Ascending aorta (tissue), 2 donors: Measurements from ENCODE around the gene SOX5. TPM values are rescaled to one million over a fixed set of nuclear protein-coding genes. Genes with fewer than 3 reads are reported as not detected.

ENCODE experiments used
- DNase-seq, 2 donors: peaks; one replicate each; pipeline ENCODE4 v3.0.0-alpha.2; 2019; ENCODE audit warnings: low spot score in 2 of 2
- H3K27ac ChIP-seq, 2 donors: fragments of 200-600 bp; sonication (generic); one replicate each; pipeline ENCODE4 v1.5.1; 2016 to 2017; ENCODE audit warnings: mild to moderate bottlenecking in 1 of 2
- H3K27me3 ChIP-seq: fragments of 200-600 bp; sonication (generic); one replicate; pipeline ENCODE4 v1.5.1; 2017
- H3K36me3 ChIP-seq, 2 donors: fragments of 200-600 bp; sonication (generic); one replicate each; pipeline ENCODE4 v1.5.1; 2016
- H3K4me1 ChIP-seq, 2 donors: fragments of 200-600 bp; sonication (generic); one replicate each; pipeline ENCODE4 v1.5.1; 2016 to 2017; ENCODE audit warnings: mild to moderate bottlenecking in 1 of 2
- H3K4me3 ChIP-seq, 2 donors: fragments of 200-600 bp; sonication (generic); one replicate each; pipeline ENCODE4 v1.5.1; 2016 to 2017; ENCODE audit warnings: mild to moderate bottlenecking in 1 of 2
- H3K9me3 ChIP-seq, 2 donors: fragments of 200-600 bp; sonication (generic); one replicate each; pipeline ENCODE4 v1.5.1; 2016
- intact Hi-C: fragments of 100-400 bp; cut with DNase I; formaldehyde crosslinking; loops from one replicate; pipeline ENCODE4 v1.15.1; 2023
- total RNA-seq: library from RNA; depleted of rRNA; stranded (reverse); fragments of >200 nt; gene quantifications from one replicate; pipeline ENCODE4 v1.1.0, GENCODE V29; 2016
- TF ChIP-seq, protein P1 (sequence below), 3 experiments: fragments of 200-600 bp in 2 of 3; fragments of 450-650 bp in 1 of 3; sonication (generic) in 2 of 3; IDR thresholded peaks; one replicate each; pipeline ENCODE4 v1.5.1; 2016 to 2019; ENCODE audit warnings: antibody characterized with exemption in 3 of 3, mild to moderate bottlenecking in 1 of 3, moderate library complexity in 1 of 3

SOX5 gene
- total RNA-seq, 1 donor from 2014 or later = 18.2 TPM

GRCh38 chr12:23860019-23860418 is 89.5 kb downstream of the SOX5 start:
- TF ChIP-seq, protein P1, sequence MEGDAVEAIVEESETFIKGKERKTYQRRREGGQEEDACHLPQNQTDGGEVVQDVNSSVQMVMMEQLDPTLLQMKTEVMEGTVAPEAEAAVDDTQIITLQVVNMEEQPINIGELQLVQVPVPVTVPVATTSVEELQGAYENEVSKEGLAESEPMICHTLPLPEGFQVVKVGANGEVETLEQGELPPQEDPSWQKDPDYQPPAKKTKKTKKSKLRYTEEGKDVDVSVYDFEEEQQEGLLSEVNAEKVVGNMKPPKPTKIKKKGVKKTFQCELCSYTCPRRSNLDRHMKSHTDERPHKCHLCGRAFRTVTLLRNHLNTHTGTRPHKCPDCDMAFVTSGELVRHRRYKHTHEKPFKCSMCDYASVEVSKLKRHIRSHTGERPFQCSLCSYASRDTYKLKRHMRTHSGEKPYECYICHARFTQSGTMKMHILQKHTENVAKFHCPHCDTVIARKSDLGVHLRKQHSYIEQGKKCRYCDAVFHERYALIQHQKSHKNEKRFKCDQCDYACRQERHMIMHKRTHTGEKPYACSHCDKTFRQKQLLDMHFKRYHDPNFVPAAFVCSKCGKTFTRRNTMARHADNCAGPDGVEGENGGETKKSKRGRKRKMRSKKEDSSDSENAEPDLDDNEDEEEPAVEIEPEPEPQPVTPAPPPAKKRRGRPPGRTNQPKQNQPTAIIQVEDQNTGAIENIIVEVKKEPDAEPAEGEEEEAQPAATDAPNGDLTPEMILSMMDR (IDR thresholded peaks at IDR 0.05) = no peak
- H3K27me3 ChIP-seq = no peaks in the 10 kb centered on the region
- no peaks in the 10 kb centered on the region for H3K4me1 ChIP-seq
- H3K27ac ChIP-seq = no peak overlapping the region
- peaks cover 3 to 13% of the 10 kb centered on the region in 2 donors for H3K9me3 ChIP-seq
- H3K36me3 ChIP-seq = no peaks in the 10 kb centered on the region
- DNase-seq = no peak
- intact Hi-C loops = no loop called here
- H3K4me3 ChIP-seq = no peak overlapping the region

DNA sequence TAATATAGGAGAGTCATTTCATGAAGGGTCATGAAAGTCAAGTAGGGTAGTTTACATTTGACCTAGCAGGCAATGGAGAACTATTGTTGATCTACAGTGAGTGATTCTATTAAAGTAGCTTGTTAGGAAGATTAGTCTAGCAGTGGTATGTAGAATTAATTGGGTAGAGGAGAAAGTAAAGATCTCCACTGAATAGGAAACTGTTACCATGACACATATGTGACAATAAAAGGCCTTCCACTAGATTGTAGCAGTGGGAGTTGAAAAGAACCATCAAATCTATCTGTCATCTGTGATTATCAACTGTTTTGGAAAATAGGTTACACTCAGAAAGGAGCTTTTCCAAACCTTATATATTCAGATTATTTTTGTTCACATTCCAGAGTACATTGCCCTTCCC is 92.3 kb downstream of the SOX5 start:
- H3K4me3 ChIP-seq = no peak overlapping the region

GRCh38 chr12:23855813-23856212 is 93.7 kb downstream of the SOX5 start:
- intact Hi-C loops = no loop called here
- peaks cover 3 to 13% of the 10 kb centered on the region in 2 donors for H3K9me3 ChIP-seq
- no peak overlapping the region for H3K4me3 ChIP-seq
- no peak for DNase-seq
- H3K27ac ChIP-seq = no peak overlapping the region
- H3K36me3 ChIP-seq = no peaks in the 10 kb centered on the region
- no peaks in the 10 kb centered on the region for H3K27me3 ChIP-seq
- no peaks in the 10 kb centered on the region for H3K4me1 ChIP-seq
- TF ChIP-seq, protein P1 (IDR thresholded peaks at IDR 0.05) = no peak

More for the DNA sequence above, 92.3 kb downstream of the SOX5 start:
- Histone ChIP-seq H3K9me3 (peaks cover 3 to 13% of the 10 kb centered on the region in 2 donors), H3K27ac (no peak overlapping the region), H3K36me3 (no peaks in the 10 kb centered on the region), H3K4me1 (no peaks in the 10 kb centered on the region), H3K27me3 (no peaks in the 10 kb centered on the region)
- TF ChIP-seq, protein P1 (IDR thresholded peaks at IDR 0.05) = no peak
- no peak for DNase-seq
- intact Hi-C loops = no loop called here

GRCh38 chr12:23854598-23854997 is 94.9 kb downstream of the SOX5 start:
- Histone ChIP-seq H3K4me3 (no peak overlapping the region), H3K27me3 (no peaks in the 10 kb centered on the region), H3K9me3 (peaks cover 3 to 8% of the 10 kb centered on the region in 2 donors), H3K36me3 (no peaks in the 10 kb centered on the region), H3K4me1 (no peaks in the 10 kb centered on the region), H3K27ac (no peak overlapping the region)
- intact Hi-C loops = no loop called here
- TF ChIP-seq, protein P1 (IDR thresholded peaks at IDR 0.05) = no peak
- DNase-seq = no peak

DNA sequence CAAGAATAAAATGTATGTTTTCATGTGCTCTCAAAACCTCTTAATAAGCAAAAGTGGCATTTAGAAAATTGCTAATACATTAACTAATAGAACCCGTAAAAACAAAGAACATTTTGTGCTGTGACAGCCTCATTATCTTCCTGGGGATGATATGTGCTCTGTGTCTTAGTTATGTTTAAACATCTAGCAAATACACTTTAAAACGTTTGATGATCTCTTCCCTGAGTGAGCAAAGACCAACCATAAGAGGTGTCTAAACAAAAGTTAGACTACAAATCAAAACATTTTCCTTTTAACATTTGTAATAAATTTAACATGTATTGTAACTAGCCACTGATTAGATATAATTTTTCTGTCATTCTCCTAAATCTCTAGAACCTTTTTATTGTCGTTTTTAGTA is 95.8 kb downstream of the SOX5 start:
- Histone ChIP-seq H3K27ac (no peak overlapping the region), H3K27me3 (no peaks in the 10 kb centered on the region), H3K9me3 (no peaks in the 10 kb centered on the region), H3K4me3 (no peak overlapping the region), H3K4me1 (no peaks in the 10 kb centered on the region), H3K36me3 (no peaks in the 10 kb centered on the region)
- intact Hi-C loops = no loop called here
- no peak for DNase-seq
- TF ChIP-seq, protein P1 (IDR thresholded peaks at IDR 0.05) = no peak

DNA sequence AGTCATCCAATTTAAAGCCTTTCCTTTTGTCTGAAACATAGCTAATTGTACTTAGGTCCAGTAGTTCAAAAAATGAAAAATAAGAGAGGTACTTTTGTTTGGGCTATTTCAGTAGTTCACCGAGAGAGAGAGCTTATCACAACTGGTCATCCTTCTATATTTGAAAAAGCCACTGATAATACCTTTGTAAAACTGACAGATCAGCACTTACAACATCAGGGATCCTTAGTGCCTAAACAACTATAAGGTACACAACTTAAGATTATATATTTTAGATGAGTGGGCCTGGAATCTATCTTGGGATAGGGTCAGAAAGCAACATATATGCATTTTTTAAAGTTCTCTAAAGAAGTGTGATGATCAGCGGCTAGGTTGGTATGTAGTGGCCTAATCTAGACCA is 97.9 kb downstream of the SOX5 start:
- Histone ChIP-seq H3K36me3 (no peaks in the 10 kb centered on the region), H3K27ac (no peak overlapping the region), H3K4me1 (no peaks in the 10 kb centered on the region), H3K9me3 (no peaks in the 10 kb centered on the region), H3K4me3 (no peak overlapping the region), H3K27me3 (no peaks in the 10 kb centered on the region)
- TF ChIP-seq, protein P1 (IDR thresholded peaks at IDR 0.05) = no peak
- no peak for DNase-seq
- intact Hi-C loops = no loop called here
